GM21423 (cell line): ENCODE data around the gene TLR5.
"Not testable (repeated sequence)": the region's sequence is repeated elsewhere in the genome, so short reads cannot be mapped to it uniquely, and the experiment has no call there.

Experiments
- ATAC-seq: cut with Tn5 transposase; IDR thresholded peaks from one replicate; pipeline ENCODE4 v1.9.1; 2021; ENCODE audit warnings: mild to moderate bottlenecking, moderate library complexity; ENCODE audit not compliant: unreplicated experiment

Gene TLR5, protein sequence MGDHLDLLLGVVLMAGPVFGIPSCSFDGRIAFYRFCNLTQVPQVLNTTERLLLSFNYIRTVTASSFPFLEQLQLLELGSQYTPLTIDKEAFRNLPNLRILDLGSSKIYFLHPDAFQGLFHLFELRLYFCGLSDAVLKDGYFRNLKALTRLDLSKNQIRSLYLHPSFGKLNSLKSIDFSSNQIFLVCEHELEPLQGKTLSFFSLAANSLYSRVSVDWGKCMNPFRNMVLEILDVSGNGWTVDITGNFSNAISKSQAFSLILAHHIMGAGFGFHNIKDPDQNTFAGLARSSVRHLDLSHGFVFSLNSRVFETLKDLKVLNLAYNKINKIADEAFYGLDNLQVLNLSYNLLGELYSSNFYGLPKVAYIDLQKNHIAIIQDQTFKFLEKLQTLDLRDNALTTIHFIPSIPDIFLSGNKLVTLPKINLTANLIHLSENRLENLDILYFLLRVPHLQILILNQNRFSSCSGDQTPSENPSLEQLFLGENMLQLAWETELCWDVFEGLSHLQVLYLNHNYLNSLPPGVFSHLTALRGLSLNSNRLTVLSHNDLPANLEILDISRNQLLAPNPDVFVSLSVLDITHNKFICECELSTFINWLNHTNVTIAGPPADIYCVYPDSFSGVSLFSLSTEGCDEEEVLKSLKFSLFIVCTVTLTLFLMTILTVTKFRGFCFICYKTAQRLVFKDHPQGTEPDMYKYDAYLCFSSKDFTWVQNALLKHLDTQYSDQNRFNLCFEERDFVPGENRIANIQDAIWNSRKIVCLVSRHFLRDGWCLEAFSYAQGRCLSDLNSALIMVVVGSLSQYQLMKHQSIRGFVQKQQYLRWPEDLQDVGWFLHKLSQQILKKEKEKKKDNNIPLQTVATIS

DNA sequence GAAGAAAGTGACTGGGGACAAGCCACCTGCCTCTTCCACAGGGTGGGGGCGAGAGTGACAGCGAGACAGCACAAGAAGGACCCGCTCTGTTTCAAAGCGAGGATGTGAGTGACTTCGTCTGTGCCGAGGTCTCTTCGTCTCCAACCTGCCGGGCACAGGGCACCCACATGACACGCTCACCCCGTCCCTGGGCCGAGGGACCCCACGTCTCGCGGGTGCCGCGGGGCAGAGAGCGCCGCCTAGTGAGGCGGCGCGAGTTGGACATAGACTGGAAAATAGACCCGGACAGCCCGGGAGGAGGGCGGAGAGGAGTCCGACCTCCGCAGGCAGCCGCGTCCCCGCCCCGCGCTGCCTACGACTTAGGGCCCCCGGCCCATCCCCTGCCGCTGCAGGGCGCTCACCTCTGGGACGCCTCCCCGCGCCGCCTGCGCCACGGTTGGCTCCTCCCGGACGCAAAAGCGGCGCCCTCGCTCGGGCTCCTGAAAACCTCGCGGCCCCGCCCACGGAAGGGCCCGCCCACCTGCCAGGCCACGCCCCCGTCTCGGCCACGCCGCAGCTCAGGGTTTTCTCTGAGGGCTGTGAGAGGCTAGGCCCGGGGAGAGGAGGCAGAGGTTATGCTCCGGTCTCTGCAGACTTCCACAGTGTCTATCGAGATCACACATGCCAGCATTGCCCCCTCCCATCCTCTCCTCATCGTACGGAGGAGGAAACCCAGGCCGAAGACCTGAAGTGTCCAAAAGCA, at the start of gene TLR5:
Gene TLR5 (minus strand): TSS at position 454 of the 742 bp plus-strand sequence. CDS start 30,217 bp downstream, outside the sequence.
- peak; percentile 91 for ATAC-seq

DNA sequence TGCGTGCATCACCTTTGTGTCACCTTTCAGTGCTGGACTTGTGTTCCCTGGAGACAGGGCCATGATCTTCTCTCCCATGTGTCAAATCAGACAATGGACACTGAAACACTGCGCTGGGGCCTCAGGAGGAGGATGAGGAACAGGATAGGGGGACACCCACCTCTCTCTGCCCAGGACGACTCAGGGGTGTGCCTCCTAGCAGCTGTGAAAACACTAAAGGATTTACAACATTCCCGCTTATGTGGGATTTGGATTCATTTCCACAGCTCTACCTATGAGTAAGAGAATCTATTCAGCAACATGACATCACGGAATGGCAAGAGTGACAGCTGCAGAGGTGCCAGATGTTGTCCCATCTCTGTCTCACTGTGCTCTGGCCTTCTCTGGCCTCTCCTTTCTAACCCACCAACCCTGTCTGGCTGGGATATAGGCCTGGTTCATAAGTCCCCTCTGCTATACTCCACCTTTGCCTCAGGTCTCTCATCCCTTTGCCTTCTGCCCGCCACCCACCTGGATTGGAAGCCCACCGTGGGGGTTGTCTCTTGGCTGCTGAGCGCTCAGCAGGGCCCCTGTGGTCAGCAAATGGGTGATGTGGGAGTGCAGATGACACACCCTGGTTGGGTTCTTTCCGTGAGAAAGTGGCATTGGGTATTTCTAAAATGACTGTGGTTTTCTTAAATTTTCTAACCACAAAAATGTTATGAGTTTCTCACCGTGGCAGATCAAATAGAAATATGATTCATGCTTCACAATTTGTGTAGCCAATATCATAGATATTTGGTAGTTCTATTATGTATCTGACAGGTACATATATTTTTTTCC, 47.1 kb upstream of the TLR5 start:
- no peak for ATAC-seq

DNA sequence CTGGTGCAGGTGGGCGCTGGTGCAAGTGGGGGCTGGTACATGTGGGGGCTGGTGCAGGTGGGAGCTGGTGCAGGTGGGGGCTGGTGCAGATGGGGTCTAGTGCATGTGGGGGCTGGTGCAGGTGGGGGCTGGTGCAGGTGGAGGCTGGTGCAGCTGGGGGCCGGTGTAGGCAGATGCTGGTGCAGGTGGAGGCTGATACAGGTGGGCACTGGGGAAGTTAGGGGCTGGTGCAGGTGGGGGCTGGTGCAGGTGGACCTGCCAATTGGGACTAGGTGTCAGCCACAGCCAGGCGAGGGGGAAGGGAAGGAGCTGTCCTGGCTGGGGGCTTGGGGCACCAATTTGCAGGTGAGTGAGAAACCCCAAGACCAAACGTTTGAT, 46.5 kb upstream of the TLR5 start:
- no peak for ATAC-seq

DNA sequence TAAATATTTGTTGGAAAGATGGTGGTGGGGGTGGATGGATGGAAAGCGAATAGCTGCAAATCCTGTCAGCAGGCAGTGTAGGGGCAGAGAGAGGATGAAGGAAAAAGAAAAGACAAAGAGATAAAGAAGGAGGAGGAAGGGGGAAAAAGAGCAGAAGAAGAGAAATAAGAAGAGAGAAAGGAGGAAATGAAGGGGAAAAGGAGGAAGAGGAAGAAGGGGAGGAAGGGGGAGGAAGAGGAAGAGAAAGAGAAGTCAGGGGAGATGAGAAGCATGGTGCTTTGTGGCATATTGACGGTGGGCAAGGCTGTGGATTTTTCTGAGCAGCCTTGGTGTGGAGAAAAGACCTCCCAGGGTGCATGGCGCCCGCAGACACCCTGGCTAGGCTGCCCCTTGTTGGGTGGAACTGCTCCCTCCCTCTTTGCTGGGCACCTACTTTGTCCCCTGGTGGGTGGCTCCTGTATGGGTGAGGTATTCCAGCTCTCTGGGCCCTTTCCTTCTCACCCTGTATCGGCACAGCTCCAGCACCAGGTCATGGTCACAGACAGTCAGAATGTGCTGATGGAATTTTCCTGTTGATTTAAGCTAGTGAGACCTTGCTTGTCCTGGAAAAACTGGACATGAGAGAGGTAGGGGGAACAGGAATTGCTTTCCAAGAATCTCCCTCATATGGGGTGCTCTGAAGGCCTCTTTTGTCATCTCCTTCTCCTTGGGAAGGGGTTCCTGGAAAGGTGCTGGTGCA, 45.7 kb upstream of the TLR5 start:
- ATAC-seq = no peak

DNA sequence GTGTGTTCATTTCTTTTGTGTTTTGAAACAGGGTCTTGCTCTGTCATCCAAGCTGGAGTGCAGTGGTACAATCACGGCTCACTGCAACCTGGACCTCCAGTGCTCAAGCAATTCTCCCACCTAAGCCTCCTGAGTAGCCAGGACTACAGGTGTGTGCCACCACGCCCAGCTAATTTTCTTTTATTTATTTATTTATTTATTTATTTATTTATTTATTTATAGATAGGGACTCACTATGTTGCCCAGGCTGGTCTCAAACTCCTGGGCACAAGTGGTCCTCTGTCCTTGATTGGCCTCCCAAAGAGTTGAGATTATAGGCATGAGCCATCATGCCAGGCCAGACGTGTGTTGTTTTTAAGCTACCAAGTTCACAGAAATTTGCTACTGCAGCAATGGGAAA, 43.8 kb upstream of the TLR5 start:
- no peak for ATAC-seq

DNA sequence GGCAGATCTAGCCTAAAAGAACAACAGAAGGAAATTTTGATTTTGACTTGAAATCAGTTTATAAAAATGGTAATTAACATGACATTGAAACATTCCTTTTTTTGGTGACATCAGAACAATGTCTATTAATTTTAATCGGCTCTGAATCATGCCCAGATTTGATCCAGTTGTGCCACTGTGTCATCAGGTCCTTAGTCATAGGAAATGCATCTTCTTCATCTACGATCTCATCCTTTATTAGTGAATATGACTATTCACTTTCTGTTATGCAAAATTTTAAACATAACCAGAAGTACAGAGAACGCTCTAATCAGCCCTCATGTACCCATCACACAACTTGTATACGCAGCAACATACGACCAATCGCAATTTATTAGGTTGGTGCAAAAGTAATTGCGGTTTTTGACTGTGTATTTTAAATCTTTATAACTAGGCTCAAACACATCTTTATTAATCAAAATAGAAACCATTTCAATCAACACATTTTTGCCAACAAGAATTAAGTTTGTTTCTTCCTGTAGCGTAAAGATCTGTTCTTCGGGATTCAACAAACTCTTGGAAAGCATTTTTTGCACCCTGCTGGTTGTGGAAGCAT, 40.3 kb upstream of the TLR5 start:
- ATAC-seq = no peak

DNA sequence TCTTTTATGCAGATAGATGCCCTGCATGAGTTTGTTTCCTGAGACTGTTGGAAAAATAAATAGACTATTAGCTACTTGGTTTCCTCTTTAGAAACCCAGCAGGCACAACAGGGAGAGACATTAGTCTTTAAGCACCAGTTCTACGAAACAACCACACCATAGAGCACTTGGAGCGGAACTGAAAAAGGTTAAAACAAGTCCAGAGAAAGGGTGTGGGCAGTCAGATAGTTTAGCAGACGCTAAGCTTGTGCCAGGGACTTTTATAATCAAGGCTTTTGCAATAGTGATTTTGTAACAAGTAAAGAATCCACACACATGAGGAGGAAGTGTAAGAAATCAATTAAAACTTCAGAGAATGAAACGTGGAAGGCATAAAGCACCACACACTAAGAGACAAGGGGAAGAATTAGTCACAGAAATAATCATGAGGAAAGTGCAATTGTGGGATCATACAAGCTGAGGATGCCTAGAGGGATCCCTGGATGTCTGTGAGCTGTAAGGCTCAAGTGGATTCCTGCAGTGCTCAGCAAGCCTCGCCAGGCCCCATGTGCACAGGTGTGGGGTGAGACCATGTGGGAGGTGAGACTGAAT, 37.8 kb upstream of the TLR5 start:
- no peak for ATAC-seq

DNA sequence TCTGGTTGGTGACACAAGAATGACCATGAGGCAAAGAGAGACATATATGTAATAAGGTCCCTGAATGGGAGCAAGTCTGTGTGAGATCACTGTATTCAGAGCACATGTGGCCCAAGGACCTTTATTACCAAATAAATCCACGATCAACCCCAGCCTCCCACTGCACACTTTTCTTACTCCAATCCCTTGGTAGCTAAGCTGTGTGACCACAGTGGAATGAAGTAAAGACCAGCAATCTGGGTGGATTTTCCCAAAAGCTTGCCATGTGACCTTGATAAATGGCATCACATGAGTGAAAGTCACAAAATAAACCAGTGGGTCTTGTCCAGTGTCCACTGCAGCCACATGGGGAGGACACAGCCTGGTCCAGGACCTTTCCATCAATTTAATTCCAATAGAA, 36.7 kb upstream of the TLR5 start:
- ATAC-seq = no peak

DNA sequence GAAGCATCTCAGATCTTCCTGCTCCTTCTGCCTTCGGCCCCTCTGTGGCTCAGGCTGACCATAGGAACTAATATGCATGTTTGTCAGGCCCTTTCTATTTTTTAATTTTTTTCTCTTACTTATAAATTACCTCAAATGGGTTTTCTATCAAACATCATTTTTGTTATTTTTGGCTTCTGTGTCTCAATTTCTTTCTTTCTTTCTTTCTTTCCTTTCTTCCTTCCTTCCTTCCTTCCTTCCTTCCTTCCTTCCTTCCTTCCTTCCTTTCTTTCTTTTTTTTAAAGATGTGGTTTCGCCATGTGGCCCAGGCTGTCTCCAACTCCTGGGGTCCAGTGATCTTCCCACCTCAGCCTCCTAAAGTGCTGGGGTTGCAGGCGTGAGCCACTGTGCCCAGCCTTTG, 36.2 kb upstream of the TLR5 start:
- ATAC-seq = no peak

DNA sequence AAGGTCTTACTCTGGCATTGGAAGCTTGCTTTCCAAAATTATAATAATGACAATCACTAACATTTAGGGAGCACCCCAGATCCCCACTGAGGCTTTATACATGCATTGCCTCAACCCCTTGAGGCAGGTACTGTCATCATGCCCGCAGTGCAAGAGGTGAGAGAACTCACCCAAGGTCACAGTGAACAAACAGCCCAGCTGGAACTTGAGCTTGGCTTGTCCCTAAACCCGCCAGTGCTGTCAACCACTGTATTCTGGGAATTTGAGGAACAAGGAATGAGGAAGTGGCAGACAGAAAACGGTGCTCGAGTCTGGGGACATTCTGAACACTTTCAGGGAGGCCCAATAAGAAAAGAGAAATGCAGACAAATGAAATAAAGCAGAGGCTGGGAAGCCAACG, 34.6 kb upstream of the TLR5 start:
- ATAC-seq = no peak

DNA sequence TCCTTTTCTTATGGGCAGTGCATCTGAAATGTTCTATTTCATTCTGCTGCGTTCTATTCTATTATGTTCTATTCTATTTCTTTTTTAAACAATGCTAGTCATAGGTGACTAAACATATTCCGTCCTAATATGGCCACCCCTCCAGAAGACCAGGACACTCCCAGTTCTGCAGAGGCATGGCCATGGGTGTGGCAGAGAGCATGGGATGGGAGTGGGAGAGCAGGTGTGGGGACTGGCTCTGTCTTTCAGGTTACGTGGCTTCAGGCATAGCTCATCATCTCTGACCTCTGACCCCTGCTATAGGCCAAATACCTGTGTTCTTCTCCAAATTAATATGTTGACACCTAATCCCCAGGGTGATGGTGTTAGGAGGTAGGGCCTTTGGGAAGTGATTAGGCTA, 33.4 kb upstream of the TLR5 start:
- ATAC-seq = no peak

DNA sequence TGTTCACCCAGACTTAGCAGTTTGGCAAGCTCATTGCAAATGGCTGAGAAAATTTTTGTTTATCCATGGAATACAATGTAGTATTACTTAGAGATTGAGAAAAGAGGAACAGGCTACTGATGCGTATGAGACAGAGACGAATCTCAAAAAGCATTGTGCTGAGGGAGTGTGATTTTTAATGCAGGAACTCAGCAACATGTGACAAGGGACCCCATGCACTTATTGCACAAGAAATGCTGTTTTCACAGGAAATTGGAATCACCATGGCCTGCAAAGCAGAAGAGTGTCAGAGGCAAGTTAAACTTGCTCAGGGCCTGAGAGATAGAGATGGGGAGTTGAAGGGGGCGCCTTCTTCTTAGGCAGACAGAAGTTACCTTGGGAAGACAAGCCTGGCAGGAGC, 32.6 kb upstream of the TLR5 start:
- no peak for ATAC-seq

DNA sequence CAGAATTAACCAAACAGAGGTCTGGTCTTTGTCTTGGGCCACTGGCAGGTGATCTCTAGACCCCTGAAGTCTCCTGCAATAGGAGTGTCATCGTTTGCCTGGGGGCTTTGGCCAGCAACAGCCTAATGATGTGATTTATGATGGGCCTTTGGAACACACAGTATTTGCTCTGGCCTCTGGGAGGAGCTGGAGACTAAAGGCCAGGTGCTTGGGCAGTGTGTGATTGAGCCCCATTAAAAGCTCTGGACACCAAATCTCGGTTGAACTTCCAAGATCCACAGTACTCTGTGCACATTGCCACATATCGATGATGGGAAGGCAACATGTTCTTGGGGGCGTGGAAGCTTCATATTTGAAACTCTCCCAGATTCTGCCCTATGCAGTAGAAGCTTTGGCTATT, 32.0 kb upstream of the TLR5 start:
- ATAC-seq = no peak

DNA sequence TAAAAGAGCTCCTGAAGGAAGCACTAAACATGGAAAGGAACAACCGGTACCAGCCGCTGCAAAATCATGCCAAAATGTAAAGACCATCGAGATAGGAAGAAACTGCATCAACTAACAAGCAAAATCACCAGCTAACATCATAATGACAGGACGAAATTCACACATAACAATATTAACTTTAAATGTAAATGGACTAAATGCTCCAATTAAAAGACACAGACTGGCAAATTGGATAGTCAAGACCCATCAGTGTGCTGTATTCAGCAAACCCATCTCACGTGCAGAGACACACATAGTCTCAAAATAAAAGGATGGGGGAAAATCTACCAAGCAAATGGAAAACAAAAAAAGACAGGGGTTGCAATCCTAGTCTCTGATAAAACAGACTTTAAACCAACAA, 26.4 kb upstream of the TLR5 start:
- not testable (repeated sequence) for ATAC-seq

DNA sequence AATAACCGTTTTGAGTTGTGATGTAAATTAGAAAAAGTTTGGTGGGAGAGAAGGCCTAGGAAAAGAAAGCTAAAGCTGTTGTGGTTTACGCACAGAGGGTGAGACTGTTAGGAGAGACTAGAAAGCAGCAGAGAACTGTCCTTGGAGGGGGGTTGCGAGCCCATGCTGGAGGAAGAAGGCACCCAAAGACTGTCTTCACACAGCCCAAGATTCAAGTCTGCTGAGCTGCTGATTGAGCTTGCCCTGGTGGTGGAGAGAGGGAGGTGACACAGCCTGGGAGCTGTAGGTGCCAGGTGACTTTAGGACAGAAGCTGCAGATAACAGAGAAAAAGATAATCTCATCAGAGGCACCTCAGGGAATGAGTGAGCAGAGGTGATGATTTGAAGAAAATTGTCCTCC, 18.3 kb upstream of the TLR5 start:
- ATAC-seq = no peak

DNA sequence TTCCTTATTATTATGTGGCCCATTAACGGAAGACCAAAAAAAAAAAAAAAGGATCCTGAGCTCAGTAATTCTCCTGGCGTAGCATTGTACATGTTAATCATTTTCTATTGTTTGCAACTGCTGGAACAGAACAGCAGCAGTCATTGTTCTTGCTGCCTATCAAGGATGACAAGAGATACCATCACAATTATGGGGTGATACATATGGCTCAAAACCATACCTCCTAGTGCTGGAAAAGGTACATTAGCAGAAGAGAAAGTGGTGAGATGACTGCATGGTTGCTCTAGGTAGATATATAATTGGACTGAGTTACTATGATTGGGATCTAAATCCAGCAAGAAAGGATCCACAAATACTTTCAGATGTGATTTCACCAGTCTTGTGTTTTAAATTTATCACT, 13.3 kb upstream of the TLR5 start:
- ATAC-seq = no peak

DNA sequence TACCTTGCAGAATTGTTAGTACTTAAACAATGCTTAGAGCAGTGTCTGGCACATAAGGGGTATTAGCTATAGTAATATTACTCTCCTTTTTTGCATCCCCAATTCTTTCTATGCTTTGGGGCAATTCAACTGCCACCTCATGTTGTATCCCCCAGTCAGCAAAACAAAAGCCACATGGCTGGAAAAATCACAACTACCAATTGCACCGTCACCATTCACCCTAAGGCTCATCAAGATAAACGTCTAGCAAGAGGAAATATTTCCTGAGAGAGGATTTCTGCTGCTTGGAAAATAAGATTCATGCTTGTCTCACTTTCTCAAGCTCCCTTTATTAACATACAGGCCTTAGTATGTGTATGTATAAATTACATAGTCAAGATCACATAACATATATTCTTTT, 12.1 kb upstream of the TLR5 start:
- no peak for ATAC-seq

DNA sequence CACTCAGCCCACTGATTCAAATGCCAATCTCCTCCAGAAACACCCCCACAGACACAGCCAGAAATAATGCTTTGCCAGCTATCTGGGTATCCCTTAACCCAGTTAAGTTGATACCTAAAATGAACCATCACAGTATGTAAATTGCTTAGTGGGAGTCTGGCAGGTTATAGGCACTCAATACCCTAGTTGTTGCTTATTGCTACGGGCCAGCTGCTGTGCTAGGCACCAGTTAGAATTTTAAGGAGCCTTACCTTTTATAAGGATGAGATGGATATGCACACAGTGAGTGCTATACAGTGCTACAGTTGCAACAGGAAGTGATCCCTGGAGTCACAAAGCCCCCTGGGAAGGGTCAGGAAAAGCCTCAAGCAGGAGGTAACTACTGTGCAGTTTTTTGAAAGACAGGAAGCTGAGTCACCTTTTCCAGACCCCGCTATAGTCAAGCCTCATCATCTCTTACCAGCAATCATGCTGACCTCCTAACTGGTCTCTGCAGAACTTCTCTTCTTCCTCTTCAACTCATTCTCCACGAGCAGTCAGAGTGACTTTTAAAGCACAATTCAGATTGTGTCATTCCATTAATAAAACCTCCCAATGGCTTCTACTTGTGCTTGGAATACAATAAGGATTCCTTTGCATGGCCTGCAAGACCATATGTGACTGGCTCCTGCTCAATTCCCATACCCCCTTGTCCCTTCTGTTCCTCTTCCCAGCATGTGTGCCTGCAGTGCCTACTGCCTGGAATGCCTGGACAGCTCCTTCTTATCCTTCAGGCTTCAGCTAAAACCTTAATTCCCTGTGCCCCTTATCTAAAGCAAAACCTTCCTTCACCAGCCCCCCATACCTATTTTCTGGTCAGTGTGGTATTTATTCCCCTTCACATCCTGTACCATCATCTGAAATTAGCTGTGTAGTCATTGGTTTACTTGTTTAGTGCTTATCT, 10.4 kb upstream of the TLR5 start:
- no peak for ATAC-seq
